SK-N-MC (cell line): ENCODE measurements around the gene AAGAB.

Source experiments
- EZH2 ChIP-seq: fragments of 200-600 bp; sonication (generic); IDR thresholded peaks from one replicate; pipeline ENCODE4 v1.6.1; 2017; ENCODE audit warnings: antibody characterized with exemption
- POLR2AphosphoS5 ChIP-seq: IDR thresholded peaks from 2 replicates; pipeline ENCODE4 v1.6.1; 2012; ENCODE audit warnings: mild to moderate bottlenecking, low read depth, low read length, borderline replicate concordance

DNA sequence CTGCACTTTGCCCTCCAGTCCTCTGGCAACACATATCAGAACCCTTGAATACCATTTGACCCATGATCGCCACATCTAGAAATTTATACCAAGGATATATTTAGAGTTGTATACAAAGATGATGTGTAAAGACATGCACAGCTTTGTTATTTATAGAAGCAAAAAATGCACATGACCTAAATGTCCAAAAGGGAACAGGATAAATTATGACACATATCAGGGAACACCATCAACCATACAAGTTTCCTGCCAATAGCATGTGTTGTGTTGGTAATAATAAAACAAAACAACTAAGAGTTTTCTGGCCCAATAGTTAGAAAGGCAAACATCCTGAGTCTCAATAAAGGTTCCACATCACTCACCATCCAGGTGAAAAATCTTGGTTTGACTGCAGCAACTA lies 51.5 kb downstream of the AAGAB start:
- TF ChIP-seq POLR2AphosphoS5 (no peak), EZH2 (no peak)
